ENCODE results near the gene SLC35F3. TPM values are rescaled to one million over a fixed set of nuclear protein-coding genes. Genes with fewer than 3 reads are reported as not detected.

SLC35F3 gene
- total and polyA plus RNA-seq, 4 donors = 0.01 to 0.37 (median 0.08) TPM; not detected in 1

DNA sequence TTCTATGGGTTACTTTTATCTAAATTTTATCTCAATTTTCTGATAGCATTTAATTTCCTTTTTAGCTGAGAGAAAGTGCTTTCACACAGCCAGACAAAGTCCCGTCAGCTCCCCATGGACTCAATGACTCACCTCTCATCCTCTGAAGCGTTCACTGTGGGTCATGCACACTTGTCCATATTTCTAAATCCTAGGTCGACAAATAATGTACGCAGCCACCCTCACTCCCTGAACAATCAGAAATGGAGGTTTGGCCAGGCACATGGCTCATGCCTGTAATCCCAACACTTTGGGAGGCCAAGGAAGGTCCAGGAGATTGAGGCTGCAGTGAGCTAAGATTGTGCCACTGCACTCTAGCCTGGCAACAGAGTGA lies 426.4 kb downstream of the SLC35F3 start:
- H3K9ac ChIP-seq (ENCODE audit: low read depth in 1 of 2, low read length in 2 of 2) = no peak overlapping the region
- 91% methylated on average over 4 of the region's 4 CpGs for WGBS
- peaks cover 0 to 3% (median under 1%) of the 10 kb centered on the region in 4 donors for H3K9me3 ChIP-seq (ENCODE audit: control insufficient read depth in 4 of 4, low read length in 3 of 4)
- H3K36me3 ChIP-seq (ENCODE audit: control insufficient read depth in 4 of 4, insufficient read depth in 3 of 4, low read depth in 1 of 4, low read length in 3 of 4) = no peaks in the 10 kb centered on the region
- no peak for DNase-seq (ENCODE audit: low spot score)
- H3K4me3 ChIP-seq (ENCODE audit: low read depth in 1 of 3, low read length in 3 of 3) = no peak overlapping the region
- peaks cover 0 to 12% (median 1%) of the 10 kb centered on the region in 4 donors for H3K4me1 ChIP-seq (ENCODE audit: control insufficient read depth in 4 of 4, insufficient read depth in 4 of 4, low read length in 3 of 4)
- no peak for TF ChIP-seq FOXA1 (IDR thresholded peaks at IDR 0.05)
- no peak overlapping the region for H3K27ac ChIP-seq (ENCODE audit: low read depth in 1 of 2, low read length in 2 of 2)
- no peaks in the 10 kb centered on the region for H3K27me3 ChIP-seq (ENCODE audit: control insufficient read depth in 4 of 4, insufficient read depth in 4 of 4, low read length in 3 of 4)

DNA sequence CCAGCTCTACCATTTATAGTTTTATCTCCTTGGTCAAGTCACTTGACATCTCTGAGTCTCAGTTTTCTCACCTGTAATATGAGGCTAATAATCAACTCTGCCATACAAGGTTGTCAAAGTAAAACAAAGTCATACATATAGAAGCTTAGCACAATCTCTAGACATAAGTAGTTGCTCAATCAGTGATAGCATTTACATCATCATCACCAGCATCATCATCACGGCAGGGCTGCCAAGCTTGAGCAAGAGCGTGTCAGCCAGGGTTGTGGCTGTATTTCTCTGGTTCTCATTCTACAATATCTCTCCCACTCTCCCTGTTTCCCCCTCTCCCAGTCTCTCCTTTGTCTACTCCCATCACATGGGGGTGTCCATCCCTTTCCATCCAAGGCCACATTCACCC lies 427.0 kb downstream of the SLC35F3 start:
- Histone ChIP-seq H3K4me1 (ENCODE audit: control insufficient read depth in 4 of 4, insufficient read depth in 4 of 4, low read length in 3 of 4) (peaks cover 0 to 12% (median 1%) of the 10 kb centered on the region in 4 donors), H3K27me3 (ENCODE audit: control insufficient read depth in 4 of 4, insufficient read depth in 4 of 4, low read length in 3 of 4) (no peaks in the 10 kb centered on the region), H3K4me3 (ENCODE audit: low read depth in 1 of 3, low read length in 3 of 3) (no peak overlapping the region), H3K9me3 (ENCODE audit: control insufficient read depth in 4 of 4, low read length in 3 of 4) (peaks cover 0 to 9% (median 2%) of the 10 kb centered on the region in 4 donors), H3K36me3 (ENCODE audit: control insufficient read depth in 4 of 4, insufficient read depth in 3 of 4, low read depth in 1 of 4, low read length in 3 of 4) (no peaks in the 10 kb centered on the region), H3K9ac (ENCODE audit: low read depth in 1 of 2, low read length in 2 of 2) (no peak overlapping the region), H3K27ac (ENCODE audit: low read depth in 1 of 2, low read length in 2 of 2) (no peak overlapping the region)
- TF ChIP-seq, protein P1, sequence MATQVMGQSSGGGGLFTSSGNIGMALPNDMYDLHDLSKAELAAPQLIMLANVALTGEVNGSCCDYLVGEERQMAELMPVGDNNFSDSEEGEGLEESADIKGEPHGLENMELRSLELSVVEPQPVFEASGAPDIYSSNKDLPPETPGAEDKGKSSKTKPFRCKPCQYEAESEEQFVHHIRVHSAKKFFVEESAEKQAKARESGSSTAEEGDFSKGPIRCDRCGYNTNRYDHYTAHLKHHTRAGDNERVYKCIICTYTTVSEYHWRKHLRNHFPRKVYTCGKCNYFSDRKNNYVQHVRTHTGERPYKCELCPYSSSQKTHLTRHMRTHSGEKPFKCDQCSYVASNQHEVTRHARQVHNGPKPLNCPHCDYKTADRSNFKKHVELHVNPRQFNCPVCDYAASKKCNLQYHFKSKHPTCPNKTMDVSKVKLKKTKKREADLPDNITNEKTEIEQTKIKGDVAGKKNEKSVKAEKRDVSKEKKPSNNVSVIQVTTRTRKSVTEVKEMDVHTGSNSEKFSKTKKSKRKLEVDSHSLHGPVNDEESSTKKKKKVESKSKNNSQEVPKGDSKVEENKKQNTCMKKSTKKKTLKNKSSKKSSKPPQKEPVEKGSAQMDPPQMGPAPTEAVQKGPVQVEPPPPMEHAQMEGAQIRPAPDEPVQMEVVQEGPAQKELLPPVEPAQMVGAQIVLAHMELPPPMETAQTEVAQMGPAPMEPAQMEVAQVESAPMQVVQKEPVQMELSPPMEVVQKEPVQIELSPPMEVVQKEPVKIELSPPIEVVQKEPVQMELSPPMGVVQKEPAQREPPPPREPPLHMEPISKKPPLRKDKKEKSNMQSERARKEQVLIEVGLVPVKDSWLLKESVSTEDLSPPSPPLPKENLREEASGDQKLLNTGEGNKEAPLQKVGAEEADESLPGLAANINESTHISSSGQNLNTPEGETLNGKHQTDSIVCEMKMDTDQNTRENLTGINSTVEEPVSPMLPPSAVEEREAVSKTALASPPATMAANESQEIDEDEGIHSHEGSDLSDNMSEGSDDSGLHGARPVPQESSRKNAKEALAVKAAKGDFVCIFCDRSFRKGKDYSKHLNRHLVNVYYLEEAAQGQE (IDR thresholded peaks at IDR 0.05) = no peak
- TF ChIP-seq, protein P2, sequence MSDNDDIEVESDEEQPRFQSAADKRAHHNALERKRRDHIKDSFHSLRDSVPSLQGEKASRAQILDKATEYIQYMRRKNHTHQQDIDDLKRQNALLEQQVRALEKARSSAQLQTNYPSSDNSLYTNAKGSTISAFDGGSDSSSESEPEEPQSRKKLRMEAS (IDR thresholded peaks at IDR 0.05) = no peak
- TF ChIP-seq HNF4A (conservative IDR thresholded peaks at IDR 0.05) (no peak), JUND (IDR thresholded peaks at IDR 0.05) (no peak), HNF4G (IDR thresholded peaks at IDR 0.05) (no peak)
- 64% methylated on average over 2 of the region's 2 CpGs for WGBS
- DNase-seq (ENCODE audit: low spot score) = no peak

DNA sequence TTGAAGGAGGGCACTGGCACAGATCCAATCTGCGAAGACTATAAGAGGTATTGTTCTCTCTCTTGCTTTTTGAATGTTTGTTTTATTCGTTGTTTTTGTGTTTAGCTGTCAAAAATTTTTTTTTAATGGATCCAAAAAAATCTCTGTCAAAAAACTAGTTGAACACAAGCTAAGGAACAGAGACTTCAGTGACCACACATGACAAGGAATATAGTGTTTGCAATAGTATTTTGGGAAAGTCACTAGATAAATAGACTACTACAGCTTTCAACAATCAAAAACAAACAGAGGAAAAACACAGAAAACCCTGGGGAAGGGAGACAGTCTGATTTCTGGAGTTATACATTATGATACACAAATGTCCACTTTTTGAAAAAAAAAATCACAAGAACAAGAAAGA lies 431.9 kb downstream of the SLC35F3 start:
- H3K27ac ChIP-seq (ENCODE audit: low read depth in 1 of 2, low read length in 2 of 2) = no peak overlapping the region
- no peak for DNase-seq (ENCODE audit: low spot score)
- H3K27me3 ChIP-seq (ENCODE audit: control insufficient read depth in 4 of 4, insufficient read depth in 4 of 4, low read length in 3 of 4) = no peaks in the 10 kb centered on the region
- 81% methylated on average over 2 of the region's 2 CpGs for WGBS
- H3K4me3 ChIP-seq (ENCODE audit: low read depth in 1 of 3, low read length in 3 of 3) = no peak overlapping the region
- no peaks in the 10 kb centered on the region for H3K36me3 ChIP-seq (ENCODE audit: control insufficient read depth in 4 of 4, insufficient read depth in 3 of 4, low read depth in 1 of 4, low read length in 3 of 4)
- H3K9me3 ChIP-seq (ENCODE audit: control insufficient read depth in 4 of 4, low read length in 3 of 4) = peaks cover 0 to 23% (median 2%) of the 10 kb centered on the region in 4 donors
- H3K4me1 ChIP-seq (ENCODE audit: control insufficient read depth in 4 of 4, insufficient read depth in 4 of 4, low read length in 3 of 4) = no peaks in the 10 kb centered on the region
- H3K9ac ChIP-seq (ENCODE audit: low read depth in 1 of 2, low read length in 2 of 2) = no peak overlapping the region
- TF ChIP-seq YY1 (IDR thresholded peaks at IDR 0.05) = no peak
- no peak for TF ChIP-seq GABPA (IDR thresholded peaks at IDR 0.05 in 1 of 2, conservative IDR thresholded peaks at IDR 0.05 in 1 of 2)
- no peak for TF ChIP-seq TAF1 (conservative IDR thresholded peaks at IDR 0.05)
- no peak for TF ChIP-seq EGR1 (IDR thresholded peaks at IDR 0.05; ENCODE audit: low read depth in 2 of 2)
- no peak for TF ChIP-seq FOXA2 (IDR thresholded peaks at IDR 0.05)
- TF ChIP-seq HNF4G (IDR thresholded peaks at IDR 0.05) = no peak
- TF ChIP-seq, protein P3, sequence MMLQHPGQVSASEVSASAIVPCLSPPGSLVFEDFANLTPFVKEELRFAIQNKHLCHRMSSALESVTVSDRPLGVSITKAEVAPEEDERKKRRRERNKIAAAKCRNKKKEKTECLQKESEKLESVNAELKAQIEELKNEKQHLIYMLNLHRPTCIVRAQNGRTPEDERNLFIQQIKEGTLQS (IDR thresholded peaks at IDR 0.05) = no peak
- no peak for TF ChIP-seq RXRA (IDR thresholded peaks at IDR 0.05)
- TF ChIP-seq SP1 (IDR thresholded peaks at IDR 0.05) = no peak
- TF ChIP-seq, protein P1 (IDR thresholded peaks at IDR 0.05) = no peak
- TF ChIP-seq, protein P2 (IDR thresholded peaks at IDR 0.05) = no peak
- TF ChIP-seq JUND (IDR thresholded peaks at IDR 0.05) = no peak
- TF ChIP-seq NR2F2 (IDR thresholded peaks at IDR 0.05) = no peak
- no peak for TF ChIP-seq RAD21 (IDR thresholded peaks at IDR 0.05)
- TF ChIP-seq, protein P4, sequence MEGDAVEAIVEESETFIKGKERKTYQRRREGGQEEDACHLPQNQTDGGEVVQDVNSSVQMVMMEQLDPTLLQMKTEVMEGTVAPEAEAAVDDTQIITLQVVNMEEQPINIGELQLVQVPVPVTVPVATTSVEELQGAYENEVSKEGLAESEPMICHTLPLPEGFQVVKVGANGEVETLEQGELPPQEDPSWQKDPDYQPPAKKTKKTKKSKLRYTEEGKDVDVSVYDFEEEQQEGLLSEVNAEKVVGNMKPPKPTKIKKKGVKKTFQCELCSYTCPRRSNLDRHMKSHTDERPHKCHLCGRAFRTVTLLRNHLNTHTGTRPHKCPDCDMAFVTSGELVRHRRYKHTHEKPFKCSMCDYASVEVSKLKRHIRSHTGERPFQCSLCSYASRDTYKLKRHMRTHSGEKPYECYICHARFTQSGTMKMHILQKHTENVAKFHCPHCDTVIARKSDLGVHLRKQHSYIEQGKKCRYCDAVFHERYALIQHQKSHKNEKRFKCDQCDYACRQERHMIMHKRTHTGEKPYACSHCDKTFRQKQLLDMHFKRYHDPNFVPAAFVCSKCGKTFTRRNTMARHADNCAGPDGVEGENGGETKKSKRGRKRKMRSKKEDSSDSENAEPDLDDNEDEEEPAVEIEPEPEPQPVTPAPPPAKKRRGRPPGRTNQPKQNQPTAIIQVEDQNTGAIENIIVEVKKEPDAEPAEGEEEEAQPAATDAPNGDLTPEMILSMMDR (IDR thresholded peaks at IDR 0.05; ENCODE audit: low read depth, low read length, missing input control) = no peak
- TF ChIP-seq HNF4A (conservative IDR thresholded peaks at IDR 0.05) = no peak
- no peak for TF ChIP-seq FOXA1 (IDR thresholded peaks at IDR 0.05)
